ENCODE data around the gene CDH4.

- no peak for TF ChIP-seq CTCF (IDR thresholded peaks at IDR 0.05)
- TF ChIP-seq POLR2A (IDR thresholded peaks at IDR 0.05): no peak
- TF ChIP-seq POLR2AphosphoS5 (IDR thresholded peaks at IDR 0.05): no peak
- TF ChIP-seq EP300 (IDR thresholded peaks at IDR 0.05): no peak
Observed at GRCh38 chr20:61345656-61346055, 93.6 kb downstream of the CDH4 start.

Measured in upper lobe of left lung (tissue), 4 donors.